ENCODE results near the gene RNASE13.

DNA sequence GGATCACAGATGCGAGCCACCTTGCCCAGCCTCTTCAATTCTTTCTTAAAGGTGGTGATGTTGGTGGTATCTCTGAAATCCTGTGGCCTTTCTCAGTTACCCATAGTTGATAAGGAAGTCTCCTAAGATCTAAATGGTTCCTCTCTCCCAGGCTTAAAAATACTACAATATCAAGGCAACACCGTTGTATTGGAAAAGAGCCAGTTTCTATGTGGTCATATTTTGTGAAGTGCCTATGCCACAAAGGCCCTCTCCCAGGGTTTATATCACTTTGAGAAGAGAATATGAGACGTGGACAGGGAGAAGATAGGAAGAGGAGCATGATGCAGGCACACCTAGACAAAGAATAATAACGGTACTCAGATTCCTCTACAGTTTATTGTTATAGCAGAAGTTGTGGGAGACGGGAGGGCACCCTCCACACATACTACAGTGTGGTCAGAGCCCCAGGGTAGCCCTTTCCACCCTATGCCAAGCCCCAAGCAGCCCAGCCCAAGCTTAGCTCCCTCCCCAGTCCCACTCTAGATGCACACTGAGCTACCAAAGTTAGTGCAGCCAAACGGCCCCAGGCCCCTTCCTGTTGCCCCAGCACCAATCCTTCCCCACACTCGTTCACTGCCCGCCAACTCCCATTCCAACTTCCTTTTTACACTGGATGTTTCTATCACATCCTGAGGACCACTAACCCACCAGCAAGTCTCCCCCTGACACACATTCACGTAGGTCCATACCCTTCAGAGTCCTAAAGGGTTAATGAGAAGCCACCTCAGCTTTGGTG lies 18.0 kb downstream of the RNASE13 start:
- no peak for TF ChIP-seq JUN (CRISPR knock-in tag; IDR thresholded peaks at IDR 0.05)
- TF ChIP-seq E2F5 (CRISPR knock-in tag; IDR thresholded peaks at IDR 0.05): no peak
- no peak for TF ChIP-seq SP1 (CRISPR knock-in tag; conservative IDR thresholded peaks at IDR 0.05)
- TF ChIP-seq CTCF (IDR thresholded peaks at IDR 0.05): no peak
- TF ChIP-seq NR3C1 (CRISPR knock-in tag; conservative IDR thresholded peaks at IDR 0.05; ENCODE audit: low read depth): no peak
